Activated CD8-positive, alpha-beta T cell treated with anti-CD3 and anti-CD28 coated beads for 36 hours (primary cell): ENCODE results near the gene ALG1L2. TPM values are rescaled to one million over a fixed set of nuclear protein-coding genes. Genes with fewer than 3 reads are reported as not detected.
"Not testable (repeated sequence)": the region's sequence is repeated elsewhere in the genome, so short reads cannot be mapped to it uniquely, and the experiment has no call there.

Source experiments
- ATAC-seq: fragments of 200-7000 bp; cut with Tn5 transposase; one replicate; pipeline ENCODE4 v1.10.0; 2021; ENCODE audit warnings: mild to moderate bottlenecking, moderate library complexity
- CTCF ChIA-PET: fragments of 350-600 bp; sonication (Branson Sonifier 250); formaldehyde crosslinking; loops from one replicate; lab custom pipeline; 2021; ENCODE audit warnings: antibody characterized with exemption; lab: Charles Lee
- POLR2A ChIA-PET: fragments of 350-600 bp; sonication (Branson Sonifier 250); formaldehyde crosslinking; loops from one replicate; lab custom pipeline; 2021; ENCODE audit warnings: antibody characterized with exemption; lab: Charles Lee
- DNase-seq: peaks from one replicate; pipeline ENCODE4 v3.0.0-alpha.2; 2020
- H3K27ac Mint-ChIP-seq: one replicate; pipeline ENCODE4 v1.8.0; 2021; ENCODE audit warnings: mild to moderate bottlenecking, mixed read lengths
- H3K27me3 Mint-ChIP-seq: one replicate; pipeline ENCODE4 v1.8.0; 2021; ENCODE audit warnings: mixed read lengths
- H3K36me3 Mint-ChIP-seq: one replicate; pipeline ENCODE4 v1.8.0; 2021; ENCODE audit warnings: low read depth, mixed read lengths
- H3K4me1 Mint-ChIP-seq: one replicate; pipeline ENCODE4 v1.8.0; 2021; ENCODE audit warnings: low read depth, mixed read lengths
- H3K4me3 Mint-ChIP-seq: one replicate; pipeline ENCODE4 v1.8.0; 2021; ENCODE audit warnings: mild to moderate bottlenecking, moderate library complexity, mixed read lengths
- H3K9me3 Mint-ChIP-seq: one replicate; pipeline ENCODE4 v1.8.0; 2021; ENCODE audit warnings: mixed read lengths
- CTCF ChIP-seq: fragments of 200-600 bp; IDR thresholded peaks from one replicate; pipeline ENCODE4 v1.8.0; 2022; ENCODE audit warnings: antibody characterized with exemption, mild to moderate bottlenecking
- intact Hi-C: fragments of 100-400 bp; cut with micrococcal nuclease; formaldehyde crosslinking; loops from one replicate; pipeline ENCODE4 v1.10.0; 2022
- total RNA-seq, 2 experiments: library from RNA; stranded (reverse); gene quantifications; one replicate each; pipeline ENCODE4 v1.2.3, GENCODE V29; 2021

The ALG1L2 gene
- total RNA-seq, 2 experiments from 2014 or later = 0.60 TPM; not detected in 1

- DNase-seq, ATAC-seq, H3K27ac Mint-ChIP-seq, H3K4me3 Mint-ChIP-seq, H3K36me3 Mint-ChIP-seq, H3K27me3 Mint-ChIP-seq, H3K9me3 Mint-ChIP-seq, POLR2A ChIA-PET: not testable (repeated sequence)
- H3K4me1 Mint-ChIP-seq = peaks cover 23% of the 10 kb centered on the region
- intact Hi-C loops = loop anchor here (5.0 to 10.0 kb wide), 2 partner anchors 70 to 152 kb away; no protein-coding TSS in a partner anchor
- CTCF ChIA-PET = interaction anchor here (1.2 to 1.8 kb wide), 2 partner anchors 68 to 154 kb away, joined by 3 to 12 read pairs; no protein-coding TSS in a partner anchor
Measured at GRCh38 chr3:130097096-130097495, 15.5 kb downstream of the ALG1L2 start.

GRCh38 chr3:130097690-130098638 is 16.3 kb downstream of the ALG1L2 start:
- peak; percentile 69 for DNase-seq
- H3K36me3 Mint-ChIP-seq, POLR2A ChIA-PET, H3K27me3 Mint-ChIP-seq, H3K4me3 Mint-ChIP-seq, H3K9me3 Mint-ChIP-seq, ATAC-seq, H3K27ac Mint-ChIP-seq: not testable (repeated sequence)
- CTCF ChIA-PET = interaction anchor here (0.9 to 1.8 kb wide), 5 partner anchors 14 to 155 kb away, joined by 3 to 12 read pairs (median 4); no protein-coding TSS in a partner anchor
- intact Hi-C loops = loop anchor here (5.0 to 10.0 kb wide), 2 partner anchors 71 to 153 kb away; no protein-coding TSS in a partner anchor
- H3K4me1 Mint-ChIP-seq = peaks cover 23% of the 10 kb centered on the region
- peak; percentile 56 for TF ChIP-seq CTCF

- H3K9me3 Mint-ChIP-seq, ATAC-seq, POLR2A ChIA-PET, H3K4me3 Mint-ChIP-seq, DNase-seq, H3K27ac Mint-ChIP-seq, H3K36me3 Mint-ChIP-seq, H3K27me3 Mint-ChIP-seq: not testable (repeated sequence)
- CTCF ChIA-PET = interaction anchor here (0.9 to 1.8 kb wide), 3 partner anchors 13 to 156 kb away, joined by 4 to 12 read pairs (median 6); no protein-coding TSS in a partner anchor
- H3K4me1 Mint-ChIP-seq = peaks cover 15% of the 10 kb centered on the region
- TF ChIP-seq CTCF = peak; percentile 4
- intact Hi-C loops = loop anchor here (5.0 to 10.0 kb wide), 2 partner anchors 72 to 154 kb away; no protein-coding TSS in a partner anchor
Measured at GRCh38 chr3:130098639-130099385, 17.2 kb downstream of the ALG1L2 start.

- CTCF ChIA-PET, H3K27me3 Mint-ChIP-seq, DNase-seq, H3K27ac Mint-ChIP-seq, H3K36me3 Mint-ChIP-seq, H3K4me3 Mint-ChIP-seq, H3K9me3 Mint-ChIP-seq, ATAC-seq, intact Hi-C loops, H3K4me1 Mint-ChIP-seq, POLR2A ChIA-PET: not testable (repeated sequence)
Measured at GRCh38 chr3:130102545-130102944, 20.9 kb downstream of the ALG1L2 start.

GRCh38 chr3:130104191-130104590 is 22.6 kb downstream of the ALG1L2 start:
- H3K27ac Mint-ChIP-seq, H3K4me1 Mint-ChIP-seq, ATAC-seq, H3K4me3 Mint-ChIP-seq, H3K27me3 Mint-ChIP-seq, DNase-seq, H3K36me3 Mint-ChIP-seq, intact Hi-C loops, H3K9me3 Mint-ChIP-seq, POLR2A ChIA-PET: not testable (repeated sequence)
- CTCF ChIA-PET = interaction anchor here (1.2 kb wide), 1 partner anchor 162 kb away, joined by 4 read pairs; no protein-coding TSS in a partner anchor

GRCh38 chr3:130107333-130107995 is 25.8 kb downstream of the ALG1L2 start:
- H3K9me3 Mint-ChIP-seq, POLR2A ChIA-PET, H3K27me3 Mint-ChIP-seq, CTCF ChIA-PET, H3K27ac Mint-ChIP-seq, ATAC-seq, H3K4me3 Mint-ChIP-seq, intact Hi-C loops, DNase-seq, H3K36me3 Mint-ChIP-seq: not testable (repeated sequence)
- peaks cover 13% of the 10 kb centered on the region for H3K4me1 Mint-ChIP-seq

- H3K27ac Mint-ChIP-seq, CTCF ChIA-PET, H3K9me3 Mint-ChIP-seq, POLR2A ChIA-PET, DNase-seq, H3K27me3 Mint-ChIP-seq, H3K36me3 Mint-ChIP-seq, H3K4me3 Mint-ChIP-seq, ATAC-seq, intact Hi-C loops: not testable (repeated sequence)
- H3K4me1 Mint-ChIP-seq = peaks cover 18% of the 10 kb centered on the region
Measured at GRCh38 chr3:130108836-130109585, 27.4 kb downstream of the ALG1L2 start.

- intact Hi-C loops, H3K36me3 Mint-ChIP-seq, H3K27me3 Mint-ChIP-seq, CTCF ChIA-PET, H3K9me3 Mint-ChIP-seq, ATAC-seq: not testable (repeated sequence)
- DNase-seq = peak; percentile 51
- Mint-ChIP-seq H3K4me1 (peaks cover 26% of the 10 kb centered on the region), H3K27ac (peak overlapping the region; percentile 99), H3K4me3 (peak overlapping the region; percentile 92)
- POLR2A ChIA-PET = interaction anchor here (1.3 kb wide), 1 partner anchor 149 kb away, joined by 3 read pairs; no protein-coding TSS in a partner anchor
Measured at GRCh38 chr3:130110386-130111169, 28.9 kb downstream of the ALG1L2 start.
